ENCODE results near the gene ATP9A.

GRCh38 chr20:51631953-51632352, 136.2 kb downstream of the ATP9A start:
- no peak for TF ChIP-seq CTCF (tag by site-specific recombination; IDR thresholded peaks at IDR 0.05)
- TF ChIP-seq ZNF26 (tag by site-specific recombination; IDR thresholded peaks at IDR 0.05) = no peak
- no peak for TF ChIP-seq ZNF580 (tag by site-specific recombination; IDR thresholded peaks at IDR 0.05)

Data from HEK293 (cell line).